Karpas-422 (cell line): ENCODE results near the gene ZFP82. TPM values are rescaled to one million over a fixed set of nuclear protein-coding genes. Genes with fewer than 3 reads are reported as not detected.

ENCODE experiments used
- DNase-seq: peaks from one replicate; pipeline ENCODE4 v3.0.0-alpha.2; 2015
- H2AFZ ChIP-seq: fragments of 200-600 bp; sonication (generic); 2 replicates; pipeline ENCODE4 v1.6.1; 2014; ENCODE audit warnings: antibody characterized with exemption, low read length, mixed read lengths
- H3K27ac ChIP-seq: fragments of 200-600 bp; sonication (generic); 2 replicates; pipeline ENCODE4 v1.5.1; 2014; ENCODE audit warnings: mild to moderate bottlenecking, low read length, moderate library complexity
- H3K27me3 ChIP-seq: fragments of 200-600 bp; sonication (generic); 2 replicates; pipeline ENCODE4 v1.6.1; 2014; ENCODE audit warnings: low read length, mixed read lengths
- H3K36me3 ChIP-seq: fragments of 200-600 bp; sonication (generic); 2 replicates; pipeline ENCODE4 v1.6.1; 2014; ENCODE audit warnings: low read length, mixed read lengths; ENCODE audit not compliant: insufficient read depth
- H3K4me1 ChIP-seq: fragments of 200-600 bp; sonication (generic); 2 replicates; pipeline ENCODE4 v1.6.1; 2014; ENCODE audit warnings: mild to moderate bottlenecking, low read length, mixed read lengths
- H3K4me2 ChIP-seq: fragments of 200-600 bp; sonication (generic); 2 replicates; pipeline ENCODE4 v1.6.1; 2014; ENCODE audit warnings: low read length, low read depth, mild to moderate bottlenecking; ENCODE audit not compliant: poor library complexity, severe bottlenecking
- H3K4me3 ChIP-seq: fragments of 200-600 bp; sonication (generic); 2 replicates; pipeline ENCODE4 v1.5.1; 2014; ENCODE audit warnings: mild to moderate bottlenecking, antibody characterized with exemption, low read length, mixed read lengths
- H3K79me2 ChIP-seq: fragments of 200-600 bp; sonication (generic); 2 replicates; pipeline ENCODE4 v1.6.1; 2014; ENCODE audit warnings: mild to moderate bottlenecking, low read length, mixed read lengths
- H3K9ac ChIP-seq: fragments of 200-600 bp; sonication (generic); 2 replicates; pipeline ENCODE4 v1.6.0; 2014; ENCODE audit warnings: low read length
- H3K9me2 ChIP-seq: fragments of 200-600 bp; sonication (generic), shearing (Covaris generic); replicated peaks from 2 replicates; pipeline ENCODE4 v1.6.0; 2014; ENCODE audit warnings: mild to moderate bottlenecking, low read length, moderate library complexity; ENCODE audit not compliant: insufficient read depth
- H3K9me3 ChIP-seq: fragments of 300-700, 200-600 bp; sonication (generic); 2 replicates; pipeline ENCODE4 v1.6.1; 2014; ENCODE audit warnings: low read length, mixed read lengths
- H4K20me1 ChIP-seq: fragments of 200-600 bp; sonication (generic); 2 replicates; pipeline ENCODE4 v1.6.1; 2014; ENCODE audit warnings: mild to moderate bottlenecking, antibody characterized with exemption, low read length, low read depth; ENCODE audit not compliant: insufficient read depth
- total RNA-seq: library from RNA; depleted of rRNA; stranded (reverse); fragments of >200 nt; shearing (Covaris generic); gene quantifications from 2 replicates; pipeline ENCODE4 v1.2.3, GENCODE V29; 2014; ENCODE audit warnings: low replicate concordance

ZFP82 gene
- total RNA-seq, 1 experiment from 2014 or later: 23.0 TPM

- Histone ChIP-seq H3K9ac (no peak overlapping the region), H3K4me3 (no peak overlapping the region), H2AFZ (no peak overlapping the region)
Measured at GRCh38 chr19:36420961-36421748, 2.7 kb upstream of the ZFP82 start.

GRCh38 chr19:36417752-36418286, 625 bp downstream of the ZFP82 start:
- Histone ChIP-seq H3K9me2 (no peaks in the 10 kb centered on the region), H3K4me1 (peaks cover 15% of the 10 kb centered on the region), H2AFZ (peak overlapping the region; percentile 99; the same call in 1 of the 2 replicates), H3K9ac (peak overlapping the region; percentile 81), H3K4me2 (peak overlapping the region; percentile 99), H3K79me2 (peaks cover 55% of the 10 kb centered on the region), H4K20me1 (no peaks in the 10 kb centered on the region), H3K4me3 (peak overlapping the region; percentile 84), H3K9me3 (peaks cover 21% of the 10 kb centered on the region), H3K27me3 (no peaks in the 10 kb centered on the region), H3K27ac (peak overlapping the region; percentile 35), H3K36me3 (peaks cover 42% of the 10 kb centered on the region)
- DNase-seq: peak; percentile 65

More at GRCh38 chr19:36420961-36421748, 2.7 kb upstream of the ZFP82 start:
- H3K9me2 ChIP-seq: no peaks in the 10 kb centered on the region
- H3K4me1 ChIP-seq: peaks cover 15% of the 10 kb centered on the region
- DNase-seq: no peak
- no peak overlapping the region for H3K27ac ChIP-seq
- H3K9me3 ChIP-seq: peaks cover 4% of the 10 kb centered on the region
- H3K79me2 ChIP-seq: peaks cover 23% of the 10 kb centered on the region
- H4K20me1 ChIP-seq: no peaks in the 10 kb centered on the region
- H3K4me2 ChIP-seq: no peak overlapping the region
- no peaks in the 10 kb centered on the region for H3K27me3 ChIP-seq
- peaks cover 11% of the 10 kb centered on the region for H3K36me3 ChIP-seq

GRCh38 chr19:36409841-36410240, 8.6 kb downstream of the ZFP82 start:
- Histone ChIP-seq H3K36me3 (peaks cover 96% of the 10 kb centered on the region), H3K27ac (no peak overlapping the region), H3K4me1 (no peaks in the 10 kb centered on the region), H3K27me3 (no peaks in the 10 kb centered on the region), H3K4me2 (no peak overlapping the region), H3K9me2 (no peaks in the 10 kb centered on the region), H3K9me3 (peaks cover 35% of the 10 kb centered on the region), H4K20me1 (no peaks in the 10 kb centered on the region), H3K4me3 (no peak overlapping the region), H2AFZ (no peak overlapping the region), H3K79me2 (peaks cover 79% of the 10 kb centered on the region), H3K9ac (no peak overlapping the region)
- DNase-seq: no peak

GRCh38 chr19:36408101-36408500, 10.3 kb downstream of the ZFP82 start:
- Histone ChIP-seq H3K27ac (no peak overlapping the region), H3K79me2 (peaks cover 69% of the 10 kb centered on the region), H3K9me3 (peaks cover 34% of the 10 kb centered on the region), H4K20me1 (no peaks in the 10 kb centered on the region), H3K4me2 (no peak overlapping the region), H3K9ac (no peak overlapping the region), H3K9me2 (no peaks in the 10 kb centered on the region), H3K27me3 (no peaks in the 10 kb centered on the region), H3K4me3 (no peak overlapping the region), H3K36me3 (peaks cover 95% of the 10 kb centered on the region), H3K4me1 (no peaks in the 10 kb centered on the region), H2AFZ (no peak overlapping the region)
- no peak for DNase-seq

- DNase-seq: no peak
- Histone ChIP-seq H3K9me3 (peaks cover 18% of the 10 kb centered on the region), H3K4me3 (no peak overlapping the region), H4K20me1 (no peaks in the 10 kb centered on the region), H3K27ac (no peak overlapping the region), H3K27me3 (no peaks in the 10 kb centered on the region), H3K4me1 (no peaks in the 10 kb centered on the region), H3K4me2 (no peak overlapping the region), H2AFZ (no peak overlapping the region), H3K9ac (no peak overlapping the region), H3K9me2 (no peaks in the 10 kb centered on the region), H3K36me3 (peaks cover 94% of the 10 kb centered on the region), H3K79me2 (peaks cover 33% of the 10 kb centered on the region)
Measured at GRCh38 chr19:36404498-36404897, 13.9 kb downstream of the ZFP82 start.

GRCh38 chr19:36401475-36401874, 17.0 kb downstream of the ZFP82 start:
- Histone ChIP-seq H3K79me2 (peaks cover 19% of the 10 kb centered on the region), H2AFZ (no peak overlapping the region), H4K20me1 (no peaks in the 10 kb centered on the region), H3K9me3 (peaks cover 21% of the 10 kb centered on the region), H3K36me3 (peaks cover 94% of the 10 kb centered on the region), H3K9me2 (no peaks in the 10 kb centered on the region), H3K27me3 (no peaks in the 10 kb centered on the region), H3K9ac (no peak overlapping the region), H3K27ac (no peak overlapping the region), H3K4me2 (no peak overlapping the region), H3K4me1 (no peaks in the 10 kb centered on the region), H3K4me3 (no peak overlapping the region)
- DNase-seq: no peak

- no peak overlapping the region for H3K9ac ChIP-seq
- no peak for DNase-seq
- H3K9me2 ChIP-seq: no peaks in the 10 kb centered on the region
- H3K36me3 ChIP-seq: peaks cover 92% of the 10 kb centered on the region
- no peaks in the 10 kb centered on the region for H3K4me1 ChIP-seq
- H3K4me3 ChIP-seq: no peak overlapping the region
- H3K27ac ChIP-seq: no peak overlapping the region
- H3K4me2 ChIP-seq: no peak overlapping the region
- no peak overlapping the region for H2AFZ ChIP-seq
- no peaks in the 10 kb centered on the region for H4K20me1 ChIP-seq
- H3K79me2 ChIP-seq: peaks cover 9% of the 10 kb centered on the region; the same call in 1 of the 2 replicates
- peaks cover 31% of the 10 kb centered on the region for H3K9me3 ChIP-seq
- no peaks in the 10 kb centered on the region for H3K27me3 ChIP-seq
Measured at GRCh38 chr19:36398571-36398970, 19.9 kb downstream of the ZFP82 start.

GRCh38 chr19:36392916-36393673, 25.3 kb downstream of the ZFP82 start:
- no peak overlapping the region for H3K27ac ChIP-seq
- no peaks in the 10 kb centered on the region for H3K27me3 ChIP-seq
- H3K9ac ChIP-seq: no peak overlapping the region
- H3K4me3 ChIP-seq: no peak overlapping the region; the same call in 1 of the 2 replicates
- DNase-seq: no peak
- H3K9me2 ChIP-seq: no peaks in the 10 kb centered on the region
- H3K9me3 ChIP-seq: peaks cover 33% of the 10 kb centered on the region
- H2AFZ ChIP-seq: no peak overlapping the region
- H3K79me2 ChIP-seq: no peaks in the 10 kb centered on the region
- peaks cover 58% of the 10 kb centered on the region for H3K36me3 ChIP-seq
- no peaks in the 10 kb centered on the region for H4K20me1 ChIP-seq
- no peaks in the 10 kb centered on the region for H3K4me1 ChIP-seq
- H3K4me2 ChIP-seq: no peak overlapping the region
